Gastroesophageal sphincter (tissue), 4 donors: ENCODE results near the gene HMG20A. TPM values are rescaled to one million over a fixed set of nuclear protein-coding genes. Genes with fewer than 3 reads are reported as not detected.

Experiments used
- ATAC-seq: fragments of 150-250 bp; one replicate; pipeline ENCODE4 v1.9.1; 2016; ENCODE audit warnings: mild to moderate bottlenecking, moderate library complexity
- H3K27ac ChIP-seq, 4 donors: fragments of 200-600 bp; sonication (generic) in 3 of 4; 1 replicate in 3 of 4; 2 replicates in 1 of 4; pipeline ENCODE4 v1.5.1; 2016 to 2019
- H3K27me3 ChIP-seq: fragments of 200-600 bp; sonication (generic); one replicate; pipeline ENCODE4 v1.5.1; 2019
- H3K36me3 ChIP-seq, 2 donors: fragments of 200-600 bp; sonication (generic); one replicate each; pipeline ENCODE4 v1.5.1; 2019; ENCODE audit warnings: control low read depth in 1 of 2
- H3K4me1 ChIP-seq, 3 donors: fragments of 200-600 bp; sonication (generic); 1 replicate in 2 of 3; 2 replicates in 1 of 3; pipeline ENCODE4 v1.5.1; 2016 to 2019; ENCODE audit warnings: control low read depth in 2 of 3
- H3K4me3 ChIP-seq, 2 donors: fragments of 200-600 bp; sonication (generic); one replicate each; pipeline ENCODE4 v1.5.1; 2019; ENCODE audit warnings: mild to moderate bottlenecking in 1 of 2, moderate library complexity in 1 of 2
- H3K9me3 ChIP-seq, 3 donors: fragments of 200-600 bp; sonication (generic); one replicate each; pipeline ENCODE4 v1.5.1; 2017 to 2019; ENCODE audit warnings: control low read depth in 2 of 3
- EP300 ChIP-seq: sonication (generic); formaldehyde crosslinking; IDR thresholded peaks from one replicate; pipeline ENCODE4 v1.6.1; 2017; ENCODE audit warnings: antibody characterized with exemption, mild to moderate bottlenecking
- POLR2A ChIP-seq, 2 donors: fragments of 450-650 bp; IDR thresholded peaks; one replicate each; pipeline ENCODE4 v1.6.1; 2017; ENCODE audit warnings: antibody characterized with exemption in 2 of 2, mild to moderate bottlenecking in 2 of 2, moderate library complexity in 1 of 2
- POLR2AphosphoS5 ChIP-seq: sonication (generic); formaldehyde crosslinking; IDR thresholded peaks from one replicate; pipeline ENCODE4 v1.6.1; 2017; ENCODE audit warnings: antibody characterized with exemption
- WGBS, 2 donors: methylation state at CpG; one replicate each; pipeline ENCODE4 v1.1.5; 2018; ENCODE audit warnings: low coverage in 1 of 2; 5-methylcytosine and 5-hydroxymethylcytosine counted together
- total RNA-seq, 4 donors: library from RNA; depleted of rRNA; stranded (reverse); fragments of >200 nt; gene quantifications; one replicate each; pipeline ENCODE4 v1.1.0, GENCODE V29; 2016
- TF ChIP-seq, protein P1 (sequence below), 4 experiments: fragments of 200-600 bp in 2 of 4; fragments of 450-650 bp in 2 of 4; sonication (generic) in 1 of 4; IDR thresholded peaks; one replicate each; pipeline ENCODE4 v1.5.1; 2017 to 2019; ENCODE audit warnings: antibody characterized with exemption in 4 of 4, mild to moderate bottlenecking in 2 of 4, moderate library complexity in 2 of 4

Gene HMG20A
- total RNA-seq, 4 donors from 2014 or later, result 23.2 to 47.9 (median 33.2) TPM

DNA sequence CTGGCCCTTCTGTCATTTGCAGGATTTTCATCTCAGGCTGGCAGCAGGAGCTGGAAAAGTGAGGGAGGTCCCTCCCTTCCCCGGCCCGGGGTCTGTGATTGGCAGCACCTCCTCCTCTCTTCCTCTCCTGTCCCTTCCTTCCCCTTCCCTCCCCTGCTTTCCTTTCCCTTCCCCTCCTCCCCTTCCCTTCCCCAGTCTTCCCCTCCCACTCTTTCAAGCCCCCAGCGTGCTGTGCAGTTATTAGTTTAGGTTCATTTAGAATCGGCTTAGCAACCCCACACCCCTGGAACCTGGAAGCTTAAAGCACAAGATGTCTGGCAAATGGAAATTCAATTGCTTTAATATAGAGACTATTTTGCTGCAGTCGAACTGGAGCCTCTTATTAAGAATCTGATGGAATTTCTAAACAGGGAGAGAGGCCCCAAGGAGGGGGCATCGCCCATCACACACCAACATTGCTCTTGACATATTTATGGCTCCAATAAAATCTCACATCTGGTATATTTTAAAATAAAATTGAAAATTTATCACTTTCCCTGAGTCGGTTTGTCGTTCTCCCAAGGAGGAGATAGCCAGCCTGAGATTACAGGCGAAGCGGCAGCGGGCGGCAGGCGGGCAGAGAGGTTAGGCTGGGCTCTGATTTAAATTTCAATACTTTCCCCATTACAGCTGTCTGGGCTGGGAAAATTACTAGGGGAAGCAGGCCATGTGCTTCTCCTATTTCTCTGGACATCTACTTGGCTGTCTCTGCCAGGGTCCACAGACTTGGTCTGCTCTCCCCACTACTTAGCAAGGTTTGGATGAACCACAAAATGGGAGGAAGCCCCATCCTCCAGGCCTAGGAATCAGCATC is 113.1 kb downstream of the HMG20A start:
- Histone ChIP-seq H3K4me1 (peaks cover 0 to 7% (median 0%) of the 10 kb centered on the region in 3 donors), H3K36me3 (no peaks in the 10 kb centered on the region), H3K9me3 (no peaks in the 10 kb centered on the region), H3K27ac (no peak overlapping the region), H3K4me3 (no peak overlapping the region), H3K27me3 (no peaks in the 10 kb centered on the region)
- TF ChIP-seq EP300, result no peak
- no peak for TF ChIP-seq POLR2AphosphoS5
- TF ChIP-seq, protein P1, sequence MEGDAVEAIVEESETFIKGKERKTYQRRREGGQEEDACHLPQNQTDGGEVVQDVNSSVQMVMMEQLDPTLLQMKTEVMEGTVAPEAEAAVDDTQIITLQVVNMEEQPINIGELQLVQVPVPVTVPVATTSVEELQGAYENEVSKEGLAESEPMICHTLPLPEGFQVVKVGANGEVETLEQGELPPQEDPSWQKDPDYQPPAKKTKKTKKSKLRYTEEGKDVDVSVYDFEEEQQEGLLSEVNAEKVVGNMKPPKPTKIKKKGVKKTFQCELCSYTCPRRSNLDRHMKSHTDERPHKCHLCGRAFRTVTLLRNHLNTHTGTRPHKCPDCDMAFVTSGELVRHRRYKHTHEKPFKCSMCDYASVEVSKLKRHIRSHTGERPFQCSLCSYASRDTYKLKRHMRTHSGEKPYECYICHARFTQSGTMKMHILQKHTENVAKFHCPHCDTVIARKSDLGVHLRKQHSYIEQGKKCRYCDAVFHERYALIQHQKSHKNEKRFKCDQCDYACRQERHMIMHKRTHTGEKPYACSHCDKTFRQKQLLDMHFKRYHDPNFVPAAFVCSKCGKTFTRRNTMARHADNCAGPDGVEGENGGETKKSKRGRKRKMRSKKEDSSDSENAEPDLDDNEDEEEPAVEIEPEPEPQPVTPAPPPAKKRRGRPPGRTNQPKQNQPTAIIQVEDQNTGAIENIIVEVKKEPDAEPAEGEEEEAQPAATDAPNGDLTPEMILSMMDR (IDR thresholded peaks at IDR 0.05), result no peak
- TF ChIP-seq POLR2A (IDR thresholded peaks at IDR 0.05), result no peak
- ATAC-seq, result no peak
- WGBS, 2 donors, result 56 to 69% methylated on average over 12 to 13 of the region's 13 CpGs

Other genes with a start within 250 kb of the HMG20A start
- gene PEAK1, start 784 bp upstream of the HMG20A start, total RNA-seq, result 100 to 1,000 TPM in 2 of 4 donors, 10 to 100 TPM in 2; 59.5 to 170 (median 91.6) TPM
- gene LINGO1, start 212.0 kb downstream of the HMG20A start, total RNA-seq, result under 1 TPM; 0.13 to 0.87 (median 0.35) TPM